Measurements from ENCODE around the gene CAPN10. TPM values are rescaled to one million over a fixed set of nuclear protein-coding genes. Genes with fewer than 3 reads are reported as not detected.
A peak's percentile ranks its signal among the peaks of the same experiment; 100 is the strongest.

CAPN10 gene
- total and polyA plus RNA-seq, 2 experiments from 2014 or later = 10.0 to 29.5 TPM

GRCh38 chr2:240586919-240587800 lies 626 bp downstream of the CAPN10 start:
- in situ Hi-C loops (cut with MboI) = no loop called here
- H3K9ac ChIP-seq = peak overlapping the region; percentile 92
- no peaks in the 10 kb centered on the region for H3K9me3 ChIP-seq (ENCODE audit: low read depth)
- TF ChIP-seq EZH2 (IDR thresholded peaks at IDR 0.05; ENCODE audit: insufficient read depth, poor library complexity, severe bottlenecking) (no peak), EZH2phosphoT487 (IDR thresholded peaks at IDR 0.05; ENCODE audit: insufficient read depth, low read depth) (no peak)
- H3K4me3 ChIP-seq = peak overlapping the region; percentile 88
- H3F3A ChIP-seq (ENCODE audit: insufficient read depth) = peaks cover 4% of the 10 kb centered on the region; the same call in 1 of the 2 replicates
- peaks cover 70% of the 10 kb centered on the region for H3K79me2 ChIP-seq (ENCODE audit: insufficient read depth)
- H4K20me1 ChIP-seq (ENCODE audit: insufficient read depth) = no peaks in the 10 kb centered on the region
- no peaks in the 10 kb centered on the region for H3K9me2 ChIP-seq (ENCODE audit: insufficient read depth)
- H2AFZ ChIP-seq = peak overlapping the region; percentile 66
- H3K4me2 ChIP-seq (ENCODE audit: unreplicated experiment) = peak overlapping the region; percentile 99
- no peaks in the 10 kb centered on the region for H3K27me3 ChIP-seq (replicated peaks; ENCODE audit: insufficient read depth)
- no peaks in the 10 kb centered on the region for H3K36me3 ChIP-seq (ENCODE audit: low read depth)
- 3 to 5% methylated on average over 29 to 60 of the region's 62 CpGs for WGBS, 2 experiments (ENCODE audit: low coverage in 1 of 2, low lambda C conversion rate in 2 of 2, missing lambda C conversion rate in 2 of 2)
- DNase-seq = peak; percentile 61
- H3K4me1 ChIP-seq (ENCODE audit: insufficient read depth) = peaks cover 19% of the 10 kb centered on the region
- no peak overlapping the region for H3K27ac ChIP-seq

GRCh38 chr2:240588006-240588655 lies 1.6 kb downstream of the CAPN10 start:
- no peak for DNase-seq
- H3K36me3 ChIP-seq (ENCODE audit: low read depth) = no peaks in the 10 kb centered on the region; the same call in 1 of the 2 replicates

DNA sequence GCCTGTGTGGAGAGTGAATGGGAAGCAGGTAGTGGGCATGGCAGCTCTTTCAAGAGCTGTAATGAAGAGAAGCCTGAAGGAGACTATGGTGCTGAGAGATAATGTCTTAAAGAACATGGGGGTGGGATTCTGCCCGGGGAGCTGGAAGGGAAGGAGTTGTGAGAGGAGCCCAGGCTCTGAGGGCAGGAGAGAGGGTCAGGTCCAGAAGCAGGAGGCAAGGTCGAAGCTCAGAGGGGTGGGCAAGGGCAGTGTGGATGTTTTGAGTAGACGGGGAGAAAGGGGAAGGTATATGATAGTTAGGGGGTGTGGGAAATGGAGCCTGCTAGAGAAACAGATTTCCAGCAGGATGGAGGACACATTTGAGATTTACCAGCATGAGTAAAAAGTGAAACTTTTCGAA lies 2.1 kb downstream of the CAPN10 start:
- peaks cover 55% of the 10 kb centered on the region for H3K79me2 ChIP-seq (ENCODE audit: insufficient read depth)
- WGBS, 2 experiments (ENCODE audit: low coverage in 1 of 2, low lambda C conversion rate in 2 of 2, missing lambda C conversion rate in 2 of 2) = 67 to 77% methylated on average over 4 of the region's 4 CpGs
- no peak overlapping the region for H3K9ac ChIP-seq
- in situ Hi-C loops (cut with MboI) = no loop called here
- H3K27me3 ChIP-seq (replicated peaks; ENCODE audit: insufficient read depth) = no peaks in the 10 kb centered on the region
- H3K4me3 ChIP-seq = no peak overlapping the region
- H4K20me1 ChIP-seq (ENCODE audit: insufficient read depth) = no peaks in the 10 kb centered on the region
- H3F3A ChIP-seq (ENCODE audit: insufficient read depth) = no peaks in the 10 kb centered on the region
- no peaks in the 10 kb centered on the region; the same call in 1 of the 2 replicates for H3K36me3 ChIP-seq (ENCODE audit: low read depth)
- H3K4me2 ChIP-seq (ENCODE audit: unreplicated experiment) = no peak overlapping the region
- H3K9me3 ChIP-seq (ENCODE audit: low read depth) = no peaks in the 10 kb centered on the region
- TF ChIP-seq EZH2phosphoT487 (IDR thresholded peaks at IDR 0.05; ENCODE audit: insufficient read depth, low read depth) = no peak
- TF ChIP-seq EZH2 (IDR thresholded peaks at IDR 0.05; ENCODE audit: insufficient read depth, poor library complexity, severe bottlenecking) = no peak
- no peak overlapping the region for H2AFZ ChIP-seq
- no peaks in the 10 kb centered on the region for H3K9me2 ChIP-seq (ENCODE audit: insufficient read depth)
- peaks cover 19% of the 10 kb centered on the region for H3K4me1 ChIP-seq (ENCODE audit: insufficient read depth)
- H3K27ac ChIP-seq = no peak overlapping the region
- no peak for DNase-seq

More at GRCh38 chr2:240588006-240588655, 1.6 kb downstream of the CAPN10 start:
- Histone ChIP-seq H2AFZ (no peak overlapping the region), H3K9me2 (ENCODE audit: insufficient read depth) (no peaks in the 10 kb centered on the region), H3K4me1 (ENCODE audit: insufficient read depth) (peaks cover 19% of the 10 kb centered on the region), H3F3A (ENCODE audit: insufficient read depth) (no peaks in the 10 kb centered on the region), H3K27ac (no peak overlapping the region), H3K4me3 (peak overlapping the region; percentile 88), H3K9me3 (ENCODE audit: low read depth) (no peaks in the 10 kb centered on the region), H3K27me3 (replicated peaks; ENCODE audit: insufficient read depth) (no peaks in the 10 kb centered on the region), H3K4me2 (ENCODE audit: unreplicated experiment) (peak overlapping the region; percentile 99), H3K79me2 (ENCODE audit: insufficient read depth) (peaks cover 61% of the 10 kb centered on the region), H4K20me1 (ENCODE audit: insufficient read depth) (no peaks in the 10 kb centered on the region), H3K9ac (peak overlapping the region; percentile 92)
- TF ChIP-seq EZH2 (IDR thresholded peaks at IDR 0.05; ENCODE audit: insufficient read depth, poor library complexity, severe bottlenecking) (no peak), EZH2phosphoT487 (IDR thresholded peaks at IDR 0.05; ENCODE audit: insufficient read depth, low read depth) (no peak)
- in situ Hi-C loops (cut with MboI) = no loop called here
- 70 to 76% methylated on average over 9 to 10 of the region's 10 CpGs for WGBS, 2 experiments (ENCODE audit: low coverage in 1 of 2, low lambda C conversion rate in 2 of 2, missing lambda C conversion rate in 2 of 2)

DNA sequence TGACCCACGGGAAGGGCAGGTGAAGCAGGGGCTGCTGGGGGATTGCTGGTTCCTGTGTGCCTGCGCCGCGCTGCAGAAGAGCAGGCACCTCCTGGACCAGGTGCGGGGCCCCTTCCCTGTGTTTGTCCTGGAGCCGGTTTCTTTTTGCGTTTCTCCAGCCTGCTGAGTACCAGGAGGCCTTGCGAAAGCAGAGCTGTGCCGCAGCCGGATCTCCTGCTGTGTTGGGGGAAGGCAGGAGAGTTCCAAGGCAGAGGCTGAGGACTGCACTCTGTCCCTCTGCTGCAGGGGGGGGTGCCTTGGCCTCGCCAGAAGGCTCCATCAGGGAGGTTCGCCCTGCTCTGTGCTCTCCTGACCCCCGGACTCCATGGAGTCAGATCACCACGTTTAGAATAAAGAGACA lies 2.8 kb downstream of the CAPN10 start:
- in situ Hi-C loops (cut with MboI) = no loop called here
- WGBS, 2 experiments (ENCODE audit: low coverage in 1 of 2, low lambda C conversion rate in 2 of 2, missing lambda C conversion rate in 2 of 2) = 86 to 88% methylated on average over 14 of the region's 14 CpGs
- H3K27ac ChIP-seq = no peak overlapping the region
- no peak for TF ChIP-seq EZH2phosphoT487 (IDR thresholded peaks at IDR 0.05; ENCODE audit: insufficient read depth, low read depth)
- TF ChIP-seq EZH2 (IDR thresholded peaks at IDR 0.05; ENCODE audit: insufficient read depth, poor library complexity, severe bottlenecking) = no peak
- H3K9me3 ChIP-seq (ENCODE audit: low read depth) = no peaks in the 10 kb centered on the region
- no peak overlapping the region for H3K4me2 ChIP-seq (ENCODE audit: unreplicated experiment)
- H3K27me3 ChIP-seq (replicated peaks; ENCODE audit: insufficient read depth) = no peaks in the 10 kb centered on the region
- H3K4me1 ChIP-seq (ENCODE audit: insufficient read depth) = peaks cover 16% of the 10 kb centered on the region
- H3K36me3 ChIP-seq (ENCODE audit: low read depth) = no peaks in the 10 kb centered on the region; the same call in 1 of the 2 replicates
- peaks cover 48% of the 10 kb centered on the region for H3K79me2 ChIP-seq (ENCODE audit: insufficient read depth)
- no peak overlapping the region for H3K4me3 ChIP-seq
- no peaks in the 10 kb centered on the region for H4K20me1 ChIP-seq (ENCODE audit: insufficient read depth)
- DNase-seq = no peak
- no peak overlapping the region for H3K9ac ChIP-seq
- no peaks in the 10 kb centered on the region for H3K9me2 ChIP-seq (ENCODE audit: insufficient read depth)
- H2AFZ ChIP-seq = no peak overlapping the region
- no peaks in the 10 kb centered on the region for H3F3A ChIP-seq (ENCODE audit: insufficient read depth)

All from GM23248 (cell line).